Suprapubic skin (tissue), 4 donors: ENCODE results near the gene MAPKAPK2.

ENCODE experiments used
- POLR2A ChIP-seq, 2 donors: fragments of 450-650 bp; IDR thresholded peaks; one replicate each; pipeline ENCODE4 v1.6.1; 2017; ENCODE audit warnings: antibody characterized with exemption in 2 of 2, mild to moderate bottlenecking in 2 of 2, moderate library complexity in 2 of 2
- POLR2AphosphoS5 ChIP-seq, 3 donors: sonication (generic); formaldehyde crosslinking; IDR thresholded peaks; one replicate each; pipeline ENCODE4 v1.6.1; 2017; ENCODE audit warnings: antibody characterized with exemption in 3 of 3
- TF ChIP-seq, protein P1 (sequence below), 2 donors: fragments of 200-600 bp in 1 of 2; fragments of 450-650 bp in 1 of 2; sonication (generic) in 1 of 2; IDR thresholded peaks; one replicate each; pipeline ENCODE4 v1.5.1; 2016 to 2019; ENCODE audit warnings: antibody characterized with exemption in 2 of 2, mild to moderate bottlenecking in 1 of 2, moderate library complexity in 1 of 2

DNA sequence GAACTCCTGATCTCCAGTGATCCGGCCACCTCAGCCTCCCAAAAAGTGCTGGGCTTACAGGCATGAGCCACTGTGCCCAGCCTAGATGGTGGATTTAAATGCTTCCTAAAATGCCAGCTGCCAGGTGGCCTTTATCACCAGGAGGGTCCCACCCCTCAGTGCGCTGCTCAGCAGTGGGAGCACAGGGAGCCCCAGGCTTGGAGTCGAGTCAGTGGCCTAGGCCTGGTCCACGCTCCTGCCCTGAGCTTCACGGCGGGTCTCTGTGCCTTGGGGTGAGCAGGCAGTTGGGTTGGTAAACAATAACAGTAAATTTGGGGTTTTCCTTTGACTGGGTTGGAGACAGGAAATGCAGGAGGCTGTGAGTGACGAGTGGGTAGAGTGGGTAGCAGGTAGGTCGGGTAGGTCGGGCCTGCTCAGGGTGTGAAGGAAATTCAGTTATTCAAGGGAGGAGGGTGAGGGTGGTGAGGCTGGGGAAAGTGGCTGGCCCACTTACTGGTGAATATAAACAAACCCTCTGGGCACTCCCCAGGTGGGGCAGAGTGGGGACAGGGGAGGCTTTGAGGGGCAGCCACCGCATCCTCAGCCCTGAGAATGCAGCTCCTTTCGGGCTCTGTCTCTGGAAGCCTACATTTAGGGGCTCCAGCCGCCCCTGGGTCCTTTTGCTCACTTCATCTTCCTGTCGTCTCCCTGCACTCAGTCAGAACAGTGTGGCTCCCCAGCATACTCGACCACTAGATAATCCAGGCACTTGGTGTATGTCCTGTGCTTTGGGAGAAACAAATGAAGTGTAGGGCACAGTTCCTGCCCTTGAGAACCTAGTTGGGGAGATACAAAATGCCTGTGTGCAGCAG lies 52.4 kb downstream of the MAPKAPK2 start:
- TF ChIP-seq, protein P1, sequence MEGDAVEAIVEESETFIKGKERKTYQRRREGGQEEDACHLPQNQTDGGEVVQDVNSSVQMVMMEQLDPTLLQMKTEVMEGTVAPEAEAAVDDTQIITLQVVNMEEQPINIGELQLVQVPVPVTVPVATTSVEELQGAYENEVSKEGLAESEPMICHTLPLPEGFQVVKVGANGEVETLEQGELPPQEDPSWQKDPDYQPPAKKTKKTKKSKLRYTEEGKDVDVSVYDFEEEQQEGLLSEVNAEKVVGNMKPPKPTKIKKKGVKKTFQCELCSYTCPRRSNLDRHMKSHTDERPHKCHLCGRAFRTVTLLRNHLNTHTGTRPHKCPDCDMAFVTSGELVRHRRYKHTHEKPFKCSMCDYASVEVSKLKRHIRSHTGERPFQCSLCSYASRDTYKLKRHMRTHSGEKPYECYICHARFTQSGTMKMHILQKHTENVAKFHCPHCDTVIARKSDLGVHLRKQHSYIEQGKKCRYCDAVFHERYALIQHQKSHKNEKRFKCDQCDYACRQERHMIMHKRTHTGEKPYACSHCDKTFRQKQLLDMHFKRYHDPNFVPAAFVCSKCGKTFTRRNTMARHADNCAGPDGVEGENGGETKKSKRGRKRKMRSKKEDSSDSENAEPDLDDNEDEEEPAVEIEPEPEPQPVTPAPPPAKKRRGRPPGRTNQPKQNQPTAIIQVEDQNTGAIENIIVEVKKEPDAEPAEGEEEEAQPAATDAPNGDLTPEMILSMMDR (IDR thresholded peaks at IDR 0.05) = no peak
- TF ChIP-seq POLR2A (IDR thresholded peaks at IDR 0.05) (no peak), POLR2AphosphoS5 (IDR thresholded peaks at IDR 0.05) (no peak)
